Stimulated activated CD4-positive, alpha-beta T cell treated with anti-CD3 and anti-CD28 coated beads, Interleukin-2, amount 100 ng/mL, for 48 hours (primary cell): ENCODE measurements around the gene TMEM61.
"Not testable (repeated sequence)": the region's sequence is repeated elsewhere in the genome, so short reads cannot be mapped to it uniquely, and the experiment has no call there.

ENCODE experiments used
- DNase-seq, 2 donors: peaks; one replicate each; pipeline ENCODE4 v3.0.0-alpha.2; 2020

The TMEM61 gene

GRCh38 chr1:54980528-54981241 lies at the start of gene TMEM61:
TSS of gene TMEM61 (plus strand) at chr1:54980628. CDS start at chr1:54981066, 438 bp downstream.
- DNase-seq: no peak

DNA sequence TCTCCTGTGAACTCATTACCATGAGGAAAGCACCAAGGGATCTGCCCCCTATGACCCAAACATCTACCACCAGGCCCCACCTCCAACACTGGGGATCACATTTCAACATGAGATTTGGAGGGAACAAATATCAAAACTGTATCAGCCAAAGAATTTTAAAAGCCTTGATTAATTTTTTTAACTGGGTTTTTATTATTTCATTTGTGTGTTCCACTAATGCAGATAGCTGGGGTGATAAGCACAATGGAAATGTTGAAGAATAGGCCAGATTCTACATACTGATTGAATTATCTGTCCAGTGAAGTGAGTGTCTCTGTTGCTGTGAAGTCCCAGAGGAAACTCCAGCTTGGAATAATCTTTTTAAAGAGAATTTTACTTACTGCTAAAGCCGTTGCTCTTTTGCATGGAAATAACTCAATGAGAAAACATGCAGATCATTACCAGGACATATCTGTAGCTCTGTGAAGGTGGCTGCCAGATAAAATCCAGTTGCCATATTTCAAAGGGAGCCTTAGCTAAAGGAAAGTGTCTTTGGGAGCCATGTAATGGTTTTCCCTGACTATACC lies 49.1 kb upstream of the TMEM61 start:
- DNase-seq: no peak

GRCh38 chr1:54934081-54934480 lies 46.3 kb upstream of the TMEM61 start:
- DNase-seq: not testable (repeated sequence)

DNA sequence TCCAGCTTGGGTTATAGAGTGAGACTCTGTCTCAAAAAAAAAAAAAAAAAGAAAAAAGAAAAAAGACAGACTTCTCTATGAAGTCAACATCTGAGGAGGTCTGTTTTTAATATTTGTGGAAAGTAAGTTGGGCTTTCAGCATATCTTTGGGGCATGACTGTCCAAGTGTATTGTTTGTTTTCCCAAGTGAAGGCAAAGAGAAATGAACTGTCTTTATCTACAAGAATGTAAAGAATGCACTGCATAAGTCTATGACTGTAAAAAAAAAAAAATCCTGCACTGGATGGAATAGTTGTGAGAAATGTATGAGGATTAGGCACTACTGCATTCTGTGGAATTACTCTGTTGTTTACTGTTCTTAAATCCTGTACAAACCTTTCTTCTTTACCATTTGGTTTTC lies 45.6 kb upstream of the TMEM61 start:
- no peak for DNase-seq

DNA sequence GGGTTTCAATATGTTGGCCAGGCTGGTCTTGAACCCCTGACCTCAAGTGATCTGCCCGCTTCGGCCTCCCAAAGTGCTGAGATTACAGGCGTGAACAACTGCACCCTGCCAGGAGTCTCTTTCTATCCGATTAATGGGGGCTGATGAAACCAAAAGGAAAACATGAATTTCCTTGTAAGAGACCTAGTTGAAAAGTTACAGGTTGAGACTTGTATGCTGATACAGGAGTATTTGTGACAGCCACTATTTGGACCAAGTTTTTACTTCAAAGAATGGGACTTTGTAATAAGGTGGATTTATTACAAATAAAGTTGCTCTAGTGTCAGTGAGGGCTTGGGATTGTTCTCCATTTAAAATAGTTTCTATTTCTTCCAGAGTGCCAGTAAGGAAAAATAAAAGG lies 43.6 kb upstream of the TMEM61 start:
- DNase-seq: no peak

GRCh38 chr1:54937469-54937868 lies 43.0 kb upstream of the TMEM61 start:
- DNase-seq: no peak

DNA sequence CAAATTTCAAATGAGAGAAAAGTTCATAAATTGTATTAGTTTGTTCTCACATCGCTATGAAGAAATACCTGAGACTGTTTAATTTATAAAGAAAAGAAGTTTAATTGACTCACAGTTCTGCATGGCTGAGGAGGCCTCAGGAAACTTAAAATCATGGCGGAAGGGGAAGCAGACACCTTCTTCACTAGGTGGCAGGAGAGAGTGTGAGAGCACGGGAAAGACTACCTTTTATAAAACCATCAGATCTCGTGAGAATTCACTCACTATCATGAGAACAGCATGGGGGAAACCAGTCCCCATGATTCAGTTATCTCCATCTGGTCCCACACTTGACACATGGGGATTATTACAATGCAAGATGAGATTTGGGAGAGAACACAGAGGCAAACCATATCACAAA lies 41.5 kb upstream of the TMEM61 start:
- DNase-seq: not testable (repeated sequence)

GRCh38 chr1:54940042-54940441 lies 40.4 kb upstream of the TMEM61 start:
- no peak for DNase-seq

GRCh38 chr1:54942976-54943375 lies 37.5 kb upstream of the TMEM61 start:
- no peak for DNase-seq

DNA sequence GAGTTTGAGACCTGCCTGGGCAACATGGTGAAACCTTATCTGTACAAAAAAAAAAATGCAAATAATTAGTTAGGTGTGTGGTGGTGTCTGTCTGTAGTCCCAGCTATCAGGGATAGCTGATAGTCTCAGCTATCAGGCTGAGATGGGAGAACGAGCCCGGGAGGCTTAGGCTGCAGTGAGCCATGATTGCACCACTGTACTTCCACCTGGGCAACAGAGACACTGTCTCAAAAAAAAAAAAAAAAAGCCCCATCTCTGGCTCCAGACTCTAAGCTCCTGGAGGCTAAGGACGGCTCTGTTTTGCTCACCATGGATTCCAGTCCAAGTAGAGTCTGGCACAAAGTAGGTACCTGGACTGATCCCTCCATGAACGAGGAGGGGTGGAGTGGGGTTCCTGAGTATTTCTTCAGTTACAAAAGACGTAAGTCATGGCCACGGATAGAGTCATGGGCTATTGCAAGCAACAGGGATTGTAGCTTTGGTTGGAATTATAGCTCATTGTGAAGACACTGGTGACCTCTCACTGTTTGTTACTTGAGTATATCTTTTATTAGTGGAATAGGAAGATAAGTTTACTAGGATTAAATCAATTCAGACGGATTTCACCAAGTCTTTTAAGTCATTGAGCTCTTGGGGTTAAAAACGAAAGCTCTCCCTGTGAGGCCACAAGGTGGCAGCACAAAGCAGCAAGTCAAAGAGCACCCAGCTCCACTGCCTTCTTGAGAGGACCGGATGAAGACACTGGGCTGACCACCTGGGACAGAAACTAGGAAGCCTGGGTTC lies 35.6 kb upstream of the TMEM61 start:
- peak; percentile 32 to 54 for DNase-seq

GRCh38 chr1:54945393-54945936 lies 35.0 kb upstream of the TMEM61 start:
- no peak for DNase-seq

- no peak for DNase-seq
Observed at GRCh38 chr1:54947540-54947939, 32.9 kb upstream of the TMEM61 start.

- DNase-seq: no peak
Observed at GRCh38 chr1:54949053-54949452, 31.4 kb upstream of the TMEM61 start.

GRCh38 chr1:54950006-54950368 lies 30.4 kb upstream of the TMEM61 start:
- DNase-seq: no peak

GRCh38 chr1:54950369-54951163 lies 29.9 kb upstream of the TMEM61 start:
- peak; percentile 61 to 62 for DNase-seq

GRCh38 chr1:54951810-54952226 lies 28.6 kb upstream of the TMEM61 start:
- no peak for DNase-seq

DNA sequence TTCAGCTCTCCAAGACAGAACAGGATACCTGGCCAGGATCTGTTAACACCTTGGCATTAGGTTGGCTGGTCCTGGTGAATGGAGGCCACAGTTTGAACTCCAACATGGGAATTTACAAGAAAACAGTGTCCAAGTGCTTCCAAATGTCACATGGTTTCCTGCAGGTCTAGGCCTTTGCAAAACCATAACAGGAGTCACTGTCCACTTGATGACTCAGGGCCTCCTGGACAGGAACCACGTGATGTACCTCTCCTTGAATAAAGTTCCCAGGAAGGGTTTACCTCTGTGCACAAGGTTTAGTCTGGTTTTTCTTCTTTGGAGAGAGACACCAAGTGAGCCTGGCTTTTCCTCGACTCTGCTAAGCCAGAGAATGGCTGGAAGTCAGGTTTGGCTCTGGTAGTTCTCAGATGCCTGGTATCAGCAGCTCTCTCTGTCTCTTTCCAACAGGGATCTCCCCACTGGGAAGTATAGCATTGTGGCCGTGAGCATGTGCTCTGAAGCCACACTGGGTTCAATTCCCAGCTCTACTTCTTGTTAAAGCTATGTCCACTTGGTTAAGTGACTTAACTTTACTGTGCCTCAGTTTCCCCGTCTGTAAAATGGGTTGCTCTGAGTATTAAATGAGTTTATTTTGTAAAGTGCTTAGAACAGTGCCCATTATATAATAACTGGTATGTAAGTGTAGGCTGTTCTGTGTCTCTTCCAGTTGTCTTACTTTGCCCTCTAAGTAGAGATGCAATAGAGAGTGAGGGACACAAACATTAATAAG lies 27.3 kb upstream of the TMEM61 start:
- DNase-seq: no peak

DNA sequence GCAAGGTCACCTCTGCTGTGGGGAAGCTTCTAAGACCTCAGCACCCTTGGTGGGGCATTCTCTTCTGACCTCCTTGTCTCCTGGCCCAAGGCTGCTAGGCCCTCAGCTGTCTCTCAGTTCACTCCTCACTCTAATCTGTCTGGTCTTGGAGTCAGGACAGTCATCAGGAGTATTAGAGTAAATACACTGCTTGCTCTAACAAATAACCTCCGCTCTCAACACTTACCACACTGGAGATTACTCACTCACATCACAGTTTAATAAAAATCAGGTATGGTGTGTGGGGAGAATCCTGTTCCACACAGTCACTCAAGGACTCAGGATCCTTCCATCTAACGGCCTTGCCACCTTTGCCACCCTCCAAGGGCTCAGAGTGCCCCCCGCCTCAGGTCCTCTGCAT lies 26.6 kb upstream of the TMEM61 start:
- no peak for DNase-seq

GRCh38 chr1:54955359-54955758 lies 25.1 kb upstream of the TMEM61 start:
- no peak for DNase-seq

GRCh38 chr1:54956726-54957125 lies 23.7 kb upstream of the TMEM61 start:
- DNase-seq: no peak

DNA sequence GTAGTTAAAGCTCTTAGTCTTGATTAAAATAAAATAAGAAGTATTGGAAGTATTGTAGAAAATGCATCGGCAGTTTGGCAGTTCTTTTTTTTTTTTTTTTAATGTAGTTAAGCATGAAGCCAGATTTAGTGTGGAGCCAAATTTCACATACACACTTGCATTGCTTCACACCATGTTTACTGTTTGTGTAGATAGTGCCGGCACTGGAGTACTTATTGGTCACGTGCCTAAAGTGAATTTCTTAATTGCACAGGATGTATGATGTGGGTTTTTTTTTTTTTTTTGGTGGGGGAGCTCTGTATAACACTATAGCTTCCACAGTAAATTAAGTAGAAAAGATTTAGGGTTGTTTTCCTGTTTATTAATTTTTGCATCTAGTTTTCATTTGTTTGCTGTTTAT lies 21.2 kb upstream of the TMEM61 start:
- no peak for DNase-seq
